AML-193 (cell line): ENCODE measurements around the gene FHDC1.

ENCODE experiments used
- DNase-seq, 2 experiments: peaks; one replicate each; lab custom pipeline; 2025; lab: John Stamatoyannopoulos, UW

FHDC1 gene

GRCh38 chr4:152957437-152958171, 21.5 kb downstream of the FHDC1 start:
- DNase-seq, result no peak

GRCh38 chr4:152959080-152959479, 23.0 kb downstream of the FHDC1 start:
- no peak for DNase-seq

GRCh38 chr4:152960082-152960481, 24.0 kb downstream of the FHDC1 start:
- no peak for DNase-seq

- no peak for DNase-seq
Measured at GRCh38 chr4:152961014-152961772, 25.1 kb downstream of the FHDC1 start.

GRCh38 chr4:152961773-152962115, 25.6 kb downstream of the FHDC1 start:
- DNase-seq, result no peak

GRCh38 chr4:152962150-152962549, 26.0 kb downstream of the FHDC1 start:
- DNase-seq, result no peak

GRCh38 chr4:152964335-152964734, 28.2 kb downstream of the FHDC1 start:
- no peak for DNase-seq

GRCh38 chr4:152965611-152966010, 29.5 kb downstream of the FHDC1 start:
- no peak for DNase-seq

GRCh38 chr4:152967907-152968306, 31.8 kb downstream of the FHDC1 start:
- DNase-seq, result no peak

GRCh38 chr4:152968806-152969394, 32.8 kb downstream of the FHDC1 start:
- DNase-seq, result no peak

- DNase-seq, result no peak
Measured at GRCh38 chr4:152970102-152970820, 34.1 kb downstream of the FHDC1 start.

GRCh38 chr4:152971053-152971452, 34.9 kb downstream of the FHDC1 start:
- DNase-seq, result no peak

GRCh38 chr4:152972821-152973628, 36.9 kb downstream of the FHDC1 start:
- DNase-seq, result no peak

- DNase-seq, result no peak
Measured at GRCh38 chr4:152973629-152974467, 37.7 kb downstream of the FHDC1 start.

- no peak for DNase-seq
Measured at GRCh38 chr4:152974468-152975379, 38.6 kb downstream of the FHDC1 start.

- no peak for DNase-seq
Measured at GRCh38 chr4:152975380-152976211, 39.5 kb downstream of the FHDC1 start.

GRCh38 chr4:152976212-152976761, 40.2 kb downstream of the FHDC1 start:
- no peak for DNase-seq

- DNase-seq, result no peak
Measured at GRCh38 chr4:152979731-152980330, 43.7 kb downstream of the FHDC1 start.
